GM21723 (cell line): Measurements from ENCODE around the gene RPS17.
"Not testable (repeated sequence)": the region's sequence is repeated elsewhere in the genome, so short reads cannot be mapped to it uniquely, and the experiment has no call there.

ENCODE experiments used
- ATAC-seq: cut with Tn5 transposase; IDR thresholded peaks from one replicate; pipeline ENCODE4 v1.9.1; 2021; ENCODE audit warnings: mild to moderate bottlenecking, moderate library complexity; ENCODE audit not compliant: unreplicated experiment

The RPS17 gene

GRCh38 chr15:82513587-82513986, 26.7 kb downstream of the RPS17 start:
- not testable (repeated sequence) for ATAC-seq

DNA sequence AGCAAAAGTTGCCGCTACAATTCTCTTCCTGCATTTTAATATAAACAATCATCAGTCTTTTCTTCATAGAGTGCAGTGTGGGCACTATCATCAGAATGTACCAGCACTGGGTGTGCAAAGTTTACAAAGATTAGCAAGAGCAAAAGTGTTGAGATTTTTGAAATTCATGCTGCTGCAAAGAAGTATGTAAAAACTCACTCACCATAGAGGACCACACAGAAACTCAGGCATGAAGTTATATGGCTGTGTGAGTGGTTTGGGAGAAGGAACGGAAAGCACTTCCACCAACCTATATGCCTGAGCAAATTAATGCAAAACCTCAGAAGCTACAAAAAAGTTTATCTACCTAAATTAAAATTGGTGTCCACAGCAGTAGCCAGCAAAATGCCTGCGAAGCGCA, 32.6 kb downstream of the RPS17 start:
- not testable (repeated sequence) for ATAC-seq

DNA sequence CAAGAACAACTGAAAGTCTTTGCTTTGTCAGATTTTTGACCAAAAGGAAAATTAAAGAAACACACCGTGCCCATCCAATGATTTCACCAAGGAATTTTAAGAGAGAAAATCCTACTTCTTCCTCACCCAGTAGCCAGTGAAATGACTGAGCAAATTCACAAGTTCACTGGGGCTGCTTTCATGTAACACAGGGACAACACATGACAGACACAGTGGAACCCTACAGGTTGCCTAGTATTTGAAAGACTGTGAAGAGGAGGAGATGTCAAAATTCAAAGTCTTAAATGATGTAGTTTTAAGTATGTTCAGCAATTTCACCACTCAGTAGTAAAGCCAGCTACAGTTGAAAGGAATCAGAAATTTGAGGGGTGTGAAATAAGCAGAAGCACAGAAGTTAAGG, 33.2 kb downstream of the RPS17 start:
- not testable (repeated sequence) for ATAC-seq

GRCh38 chr15:82505842-82506241, 34.4 kb downstream of the RPS17 start:
- ATAC-seq: not testable (repeated sequence)

GRCh38 chr15:82504074-82504473, 36.2 kb downstream of the RPS17 start:
- ATAC-seq: not testable (repeated sequence)

GRCh38 chr15:82502700-82503339, 37.4 kb downstream of the RPS17 start:
- ATAC-seq: peak; percentile 52

DNA sequence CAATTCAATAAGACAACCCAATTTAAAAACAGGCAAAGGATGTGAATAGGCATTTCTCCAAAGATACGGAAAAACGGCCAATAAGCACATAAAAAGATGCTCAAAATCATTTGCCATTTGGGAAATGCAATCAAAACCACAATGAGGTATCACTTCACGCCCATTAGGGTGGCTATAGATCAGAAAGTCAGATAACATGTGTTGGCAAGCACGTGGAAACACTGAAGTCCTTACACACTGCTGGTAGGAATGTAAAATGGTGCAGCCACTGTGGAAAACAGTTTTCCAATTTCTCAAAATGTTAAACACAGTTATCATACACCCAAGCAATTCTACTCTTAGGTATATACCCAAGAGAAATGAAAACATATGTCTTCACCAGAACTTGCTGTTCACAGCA, 39.5 kb downstream of the RPS17 start:
- not testable (repeated sequence) for ATAC-seq

DNA sequence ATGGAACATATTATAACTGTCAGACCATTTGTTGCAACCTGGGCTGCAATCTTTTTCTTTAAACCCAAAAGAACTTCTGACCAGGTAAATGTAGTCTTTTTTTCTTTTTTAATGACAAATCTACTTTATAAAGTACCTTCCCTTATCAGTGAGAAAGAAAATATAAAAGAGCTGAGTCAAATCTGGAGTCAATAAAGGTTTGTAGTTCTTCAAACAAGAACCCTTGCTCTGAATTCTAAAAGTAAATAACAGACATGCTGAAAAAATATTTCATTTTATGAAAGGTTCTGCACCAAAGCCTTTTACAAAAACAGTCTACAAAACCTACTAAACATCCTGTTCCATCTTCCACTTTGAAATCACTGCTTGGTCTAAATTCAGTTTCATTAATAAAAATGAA, 42.3 kb downstream of the RPS17 start:
- ATAC-seq: not testable (repeated sequence)

GRCh38 chr15:82488250-82488649, 52.0 kb downstream of the RPS17 start:
- not testable (repeated sequence) for ATAC-seq

- ATAC-seq: not testable (repeated sequence)
Observed at GRCh38 chr15:82487045-82487444, 53.2 kb downstream of the RPS17 start.
